ENCODE results near the gene EBF3.

EBF3 gene

GRCh38 chr10:129863201-129863663, 100.8 kb downstream of the EBF3 start:
- DNase-seq (ENCODE audit: low spot score in 2 of 2): no peak
- Mint-ChIP-seq H3K4me1 (no peaks in the 10 kb centered on the region), H3K9me3 (no peaks in the 10 kb centered on the region), H3K36me3 (no peaks in the 10 kb centered on the region), H3K4me3 (no peak overlapping the region), H3K27ac (no peak overlapping the region)
- ATAC-seq: no peak

GRCh38 chr10:129861776-129862531, 102.1 kb downstream of the EBF3 start:
- no peak for ATAC-seq
- Mint-ChIP-seq H3K36me3 (no peaks in the 10 kb centered on the region), H3K9me3 (no peaks in the 10 kb centered on the region), H3K27ac (no peak overlapping the region), H3K4me1 (no peaks in the 10 kb centered on the region), H3K4me3 (no peak overlapping the region)
- DNase-seq (ENCODE audit: low spot score in 2 of 2): no peak

- Mint-ChIP-seq H3K27ac (no peak overlapping the region), H3K4me1 (no peaks in the 10 kb centered on the region), H3K9me3 (no peaks in the 10 kb centered on the region), H3K4me3 (no peak overlapping the region), H3K36me3 (no peaks in the 10 kb centered on the region)
- ATAC-seq: no peak
- no peak for DNase-seq (ENCODE audit: low spot score in 2 of 2)
These were observed 103.7 kb downstream of the EBF3 start for GRCh38 chr10:129860396-129860795.

GRCh38 chr10:129859536-129859935, 104.5 kb downstream of the EBF3 start:
- ATAC-seq (no peak), DNase-seq (ENCODE audit: low spot score in 2 of 2) (no peak)
- Mint-ChIP-seq H3K4me1 (no peaks in the 10 kb centered on the region), H3K4me3 (no peak overlapping the region), H3K9me3 (no peaks in the 10 kb centered on the region), H3K36me3 (no peaks in the 10 kb centered on the region), H3K27ac (no peak overlapping the region)

GRCh38 chr10:129857242-129857960, 106.7 kb downstream of the EBF3 start:
- no peaks in the 10 kb centered on the region for H3K4me1 Mint-ChIP-seq

GRCh38 chr10:129855836-129856563, 108.1 kb downstream of the EBF3 start:
- Mint-ChIP-seq H3K36me3 (no peaks in the 10 kb centered on the region), H3K4me3 (no peak overlapping the region), H3K4me1 (no peaks in the 10 kb centered on the region), H3K9me3 (no peaks in the 10 kb centered on the region), H3K27ac (no peak overlapping the region)
- no peak for ATAC-seq
- DNase-seq (ENCODE audit: low spot score in 2 of 2): no peak

More at GRCh38 chr10:129857242-129857960, 106.7 kb downstream of the EBF3 start:
- no peak for ATAC-seq
- no peak overlapping the region for H3K27ac Mint-ChIP-seq
- H3K36me3 Mint-ChIP-seq: no peaks in the 10 kb centered on the region
- no peak overlapping the region for H3K4me3 Mint-ChIP-seq
- H3K9me3 Mint-ChIP-seq: no peaks in the 10 kb centered on the region
- no peak for DNase-seq (ENCODE audit: low spot score in 2 of 2)

- Mint-ChIP-seq H3K4me1 (no peaks in the 10 kb centered on the region), H3K4me3 (no peak overlapping the region), H3K36me3 (no peaks in the 10 kb centered on the region), H3K9me3 (no peaks in the 10 kb centered on the region), H3K27ac (no peak overlapping the region)
- ATAC-seq (no peak), DNase-seq (ENCODE audit: low spot score in 2 of 2) (no peak)
These were observed 109.0 kb downstream of the EBF3 start for GRCh38 chr10:129854796-129855705.

GRCh38 chr10:129854158-129854557, 109.9 kb downstream of the EBF3 start:
- no peak overlapping the region for H3K4me3 Mint-ChIP-seq
- no peaks in the 10 kb centered on the region for H3K4me1 Mint-ChIP-seq
- DNase-seq (ENCODE audit: low spot score in 2 of 2): no peak
- no peak for ATAC-seq
- no peaks in the 10 kb centered on the region for H3K9me3 Mint-ChIP-seq
- H3K27ac Mint-ChIP-seq: no peak overlapping the region
- H3K36me3 Mint-ChIP-seq: no peaks in the 10 kb centered on the region

GRCh38 chr10:129853562-129853903, 110.5 kb downstream of the EBF3 start:
- Mint-ChIP-seq H3K9me3 (no peaks in the 10 kb centered on the region), H3K36me3 (no peaks in the 10 kb centered on the region), H3K27ac (no peak overlapping the region), H3K4me3 (no peak overlapping the region), H3K4me1 (no peaks in the 10 kb centered on the region)
- ATAC-seq (no peak), DNase-seq (ENCODE audit: low spot score in 2 of 2) (no peak)

- ATAC-seq (no peak), DNase-seq (ENCODE audit: low spot score in 2 of 2) (no peak)
- Mint-ChIP-seq H3K4me3 (no peak overlapping the region), H3K9me3 (no peaks in the 10 kb centered on the region), H3K27ac (no peak overlapping the region), H3K36me3 (no peaks in the 10 kb centered on the region), H3K4me1 (no peaks in the 10 kb centered on the region)
These were observed 111.1 kb downstream of the EBF3 start for GRCh38 chr10:129852829-129853561.

- Mint-ChIP-seq H3K9me3 (no peaks in the 10 kb centered on the region), H3K4me1 (no peaks in the 10 kb centered on the region), H3K4me3 (no peak overlapping the region), H3K36me3 (no peaks in the 10 kb centered on the region), H3K27ac (no peak overlapping the region)
- no peak for DNase-seq (ENCODE audit: low spot score in 2 of 2)
- no peak for ATAC-seq
These were observed 112.0 kb downstream of the EBF3 start for GRCh38 chr10:129851941-129852640.

- DNase-seq (ENCODE audit: low spot score in 2 of 2) (no peak), ATAC-seq (no peak)
- Mint-ChIP-seq H3K27ac (no peak overlapping the region), H3K4me3 (no peak overlapping the region), H3K4me1 (no peaks in the 10 kb centered on the region), H3K36me3 (no peaks in the 10 kb centered on the region), H3K9me3 (no peaks in the 10 kb centered on the region)
These were observed 113.3 kb downstream of the EBF3 start for GRCh38 chr10:129850790-129851189.

GRCh38 chr10:129850316-129850715, 113.8 kb downstream of the EBF3 start:
- H3K4me1 Mint-ChIP-seq: no peaks in the 10 kb centered on the region
- no peaks in the 10 kb centered on the region for H3K9me3 Mint-ChIP-seq
- no peak overlapping the region for H3K27ac Mint-ChIP-seq
- ATAC-seq: no peak
- H3K36me3 Mint-ChIP-seq: no peaks in the 10 kb centered on the region
- no peak overlapping the region for H3K4me3 Mint-ChIP-seq
- no peak for DNase-seq (ENCODE audit: low spot score in 2 of 2)

- H3K4me1 Mint-ChIP-seq: no peaks in the 10 kb centered on the region
- ATAC-seq (no peak), DNase-seq (ENCODE audit: low spot score in 2 of 2) (no peak)
- H3K27ac Mint-ChIP-seq: no peak overlapping the region
- H3K4me3 Mint-ChIP-seq: no peak overlapping the region
- no peaks in the 10 kb centered on the region for H3K9me3 Mint-ChIP-seq
- no peaks in the 10 kb centered on the region for H3K36me3 Mint-ChIP-seq
These were observed 114.2 kb downstream of the EBF3 start for GRCh38 chr10:129849853-129850252.

Measured in stimulated activated effector memory CD8-positive, alpha-beta T cell treated with anti-CD3 and anti-CD28 coated beads, Interleukin-12 subunit alpha, Interleukin-12 subunit beta, amount 100 ng/mL, for 72 hours (primary cell).